ENCODE data around the gene LTBP1. TPM values are rescaled to one million over a fixed set of nuclear protein-coding genes. Genes with fewer than 3 reads are reported as not detected.

Gene LTBP1
- polyA plus RNA-seq, 1 donor (not counting 4 experiments of a cell fraction or from before 2014, with no cell fraction given) = 9.2 TPM

DNA sequence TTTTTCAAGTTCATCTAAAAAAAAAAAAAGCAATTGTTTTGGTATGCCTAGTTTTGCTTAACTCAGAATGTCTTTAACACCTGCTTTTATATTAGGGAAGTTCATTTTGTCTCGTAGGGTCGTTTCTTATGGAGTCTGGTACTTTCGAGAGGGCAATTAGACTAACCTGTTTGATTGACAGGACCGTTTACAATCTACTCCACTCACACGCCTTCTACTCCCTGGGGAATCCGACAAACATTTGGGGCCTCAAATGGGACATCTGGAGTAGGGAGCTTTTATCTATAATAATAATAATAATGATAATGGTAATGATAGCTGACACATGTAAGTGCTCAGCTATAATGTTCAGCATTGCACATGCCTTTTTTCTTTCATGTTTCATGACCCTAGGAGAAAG, 268.1 kb downstream of the LTBP1 start:
- Histone ChIP-seq H3K9ac (ENCODE audit: control insufficient read depth, extremely low read depth, insufficient read depth, low read length) (no peak overlapping the region), H3K9me3 (ENCODE audit: control insufficient read depth, low read depth, low read length) (no peaks in the 10 kb centered on the region), H3K27ac (ENCODE audit: control insufficient read depth, insufficient read depth, low read length) (no peak overlapping the region), H3K9me1 (ENCODE audit: control insufficient read depth, extremely low read depth, insufficient read depth, low read length) (no peaks in the 10 kb centered on the region), H3K27me3 (ENCODE audit: control insufficient read depth, extremely low read depth, insufficient read depth, low read length) (no peaks in the 10 kb centered on the region), H3K4me3 (ENCODE audit: control insufficient read depth in 2 of 3, extremely low read depth in 1 of 3, insufficient read depth in 2 of 3, low read depth in 1 of 3, low read length in 3 of 3) (no peak overlapping the region), H3K4me1 (ENCODE audit: control insufficient read depth, extremely low read depth, insufficient read depth, low read length) (peaks cover 41% of the 10 kb centered on the region), H3K4me2 (ENCODE audit: control insufficient read depth, extremely low read depth, insufficient read depth, low read depth, low read length) (no peak overlapping the region), H3K79me2 (ENCODE audit: control insufficient read depth, insufficient read depth, low read length) (no peaks in the 10 kb centered on the region), H3K36me3 (ENCODE audit: control insufficient read depth in 2 of 2, extremely low read depth in 1 of 2, insufficient read depth in 2 of 2, low read length in 2 of 2) (no peaks in the 10 kb centered on the region), H2AFZ (ENCODE audit: control insufficient read depth, low read length) (no peak overlapping the region), H4K20me1 (ENCODE audit: control insufficient read depth, extremely low read depth, insufficient read depth, low read length) (no peaks in the 10 kb centered on the region)
- FAIRE-seq = no peak
- TF ChIP-seq CTCF (optimal IDR thresholded peaks at IDR 0.05 in 1 of 3, IDR thresholded peaks at IDR 0.05 in 1 of 3, conservative IDR thresholded peaks at IDR 0.05 in 1 of 3; ENCODE audit: extremely low read depth in 1 of 3, insufficient read depth in 2 of 3, low read length in 3 of 3) (no peak), EZH2 (IDR thresholded peaks at IDR 0.05; ENCODE audit: low read length) (no peak)
- no peak for DNase-seq (ENCODE audit: low read depth, low spot score)
- dilution Hi-C loops (cut with MboI; ENCODE audit: extremely low pct_ligation_motif_present, low sequenced_read_pairs) = no loop called here

GRCh38 chr2:33215299-33215698, 268.5 kb downstream of the LTBP1 start:
- Histone ChIP-seq H3K4me1 (ENCODE audit: control insufficient read depth, extremely low read depth, insufficient read depth, low read length) (peaks cover 39% of the 10 kb centered on the region), H3K9me3 (ENCODE audit: control insufficient read depth, low read depth, low read length) (no peaks in the 10 kb centered on the region), H2AFZ (ENCODE audit: control insufficient read depth, low read length) (no peak overlapping the region), H3K79me2 (ENCODE audit: control insufficient read depth, insufficient read depth, low read length) (no peaks in the 10 kb centered on the region), H3K27me3 (ENCODE audit: control insufficient read depth, extremely low read depth, insufficient read depth, low read length) (no peaks in the 10 kb centered on the region), H3K4me3 (ENCODE audit: control insufficient read depth in 2 of 3, extremely low read depth in 1 of 3, insufficient read depth in 2 of 3, low read depth in 1 of 3, low read length in 3 of 3) (no peak overlapping the region), H3K4me2 (ENCODE audit: control insufficient read depth, extremely low read depth, insufficient read depth, low read depth, low read length) (no peak overlapping the region), H3K9ac (ENCODE audit: control insufficient read depth, extremely low read depth, insufficient read depth, low read length) (no peak overlapping the region), H3K36me3 (ENCODE audit: control insufficient read depth in 2 of 2, extremely low read depth in 1 of 2, insufficient read depth in 2 of 2, low read length in 2 of 2) (no peaks in the 10 kb centered on the region), H3K9me1 (ENCODE audit: control insufficient read depth, extremely low read depth, insufficient read depth, low read length) (no peaks in the 10 kb centered on the region), H4K20me1 (ENCODE audit: control insufficient read depth, extremely low read depth, insufficient read depth, low read length) (no peaks in the 10 kb centered on the region), H3K27ac (ENCODE audit: control insufficient read depth, insufficient read depth, low read length) (no peak overlapping the region)
- FAIRE-seq (no peak), DNase-seq (ENCODE audit: low read depth, low spot score) (no peak)
- no peak for TF ChIP-seq EZH2 (IDR thresholded peaks at IDR 0.05; ENCODE audit: low read length)
- TF ChIP-seq CTCF (optimal IDR thresholded peaks at IDR 0.05 in 1 of 3, IDR thresholded peaks at IDR 0.05 in 1 of 3, conservative IDR thresholded peaks at IDR 0.05 in 1 of 3; ENCODE audit: extremely low read depth in 1 of 3, insufficient read depth in 2 of 3, low read length in 3 of 3) = no peak
- dilution Hi-C loops (cut with MboI; ENCODE audit: extremely low pct_ligation_motif_present, low sequenced_read_pairs) = no loop called here

Data from keratinocyte (primary cell).